GM19324 (cell line): Measurements from ENCODE around the gene ARL3.

Source experiments
- ATAC-seq: cut with Tn5 transposase; IDR thresholded peaks from one replicate; pipeline ENCODE4 v1.9.1; 2021; ENCODE audit warnings: mild to moderate bottlenecking, moderate library complexity; ENCODE audit not compliant: unreplicated experiment, low FRiP score

ARL3 gene

GRCh38 chr10:102654566-102654965, 59.6 kb downstream of the ARL3 start:
- ATAC-seq, result no peak

DNA sequence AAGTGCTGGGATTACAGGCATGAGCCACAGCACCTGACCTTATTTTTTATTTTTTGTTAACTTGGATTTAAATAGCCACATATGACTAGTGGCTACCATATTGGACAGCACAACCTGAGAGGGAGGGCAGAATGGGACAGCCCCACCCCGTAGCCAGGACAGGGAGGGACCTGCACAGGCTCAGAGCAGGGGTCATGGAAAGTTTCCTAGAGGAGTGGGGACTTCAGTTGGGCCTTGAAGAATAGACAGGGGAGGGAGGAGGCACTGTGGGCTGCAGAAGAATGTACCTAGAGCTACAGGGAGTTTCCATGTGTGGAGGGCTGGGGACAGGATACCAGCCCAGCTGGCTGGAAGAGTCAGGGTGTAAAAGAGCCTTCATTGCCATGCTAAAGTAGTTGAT, 61.1 kb downstream of the ARL3 start:
- no peak for ATAC-seq

GRCh38 chr10:102652170-102652916, 61.9 kb downstream of the ARL3 start:
- no peak for ATAC-seq

DNA sequence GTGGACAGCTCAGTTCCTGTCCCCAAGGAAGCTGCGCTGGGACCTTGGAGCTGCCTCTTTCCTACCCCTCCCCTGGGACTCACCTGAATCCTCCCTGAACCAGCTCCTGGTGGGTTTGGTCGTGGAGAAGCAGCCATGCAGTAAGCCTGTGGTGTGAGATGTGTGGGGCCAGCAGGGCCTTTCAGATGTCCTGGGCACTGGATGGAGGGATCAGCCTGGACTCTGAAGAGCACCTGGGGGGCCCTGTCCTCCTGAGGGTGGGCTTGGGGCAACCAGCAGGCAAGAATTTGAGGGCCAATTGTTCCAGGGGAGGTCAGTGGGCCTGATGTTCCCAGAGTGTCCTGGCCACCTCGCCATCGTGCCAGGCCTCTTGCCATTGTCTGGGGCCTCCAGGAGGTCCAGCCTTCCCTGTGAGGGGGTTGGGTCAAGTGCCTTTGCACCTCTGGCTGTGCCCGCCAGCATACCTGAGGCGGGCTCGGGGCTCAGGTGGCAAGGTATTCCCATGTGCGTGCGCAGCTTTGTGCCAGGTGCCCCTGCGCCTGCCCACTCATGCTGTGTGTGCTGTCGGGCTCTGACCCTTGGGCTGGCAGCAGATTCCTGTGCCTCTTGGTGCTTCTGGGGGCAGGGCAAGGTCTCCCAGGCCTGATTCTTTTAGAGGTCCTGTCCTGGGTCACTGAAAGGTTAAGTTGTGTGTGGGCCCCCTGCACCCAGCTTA, 62.6 kb downstream of the ARL3 start:
- ATAC-seq, result no peak

DNA sequence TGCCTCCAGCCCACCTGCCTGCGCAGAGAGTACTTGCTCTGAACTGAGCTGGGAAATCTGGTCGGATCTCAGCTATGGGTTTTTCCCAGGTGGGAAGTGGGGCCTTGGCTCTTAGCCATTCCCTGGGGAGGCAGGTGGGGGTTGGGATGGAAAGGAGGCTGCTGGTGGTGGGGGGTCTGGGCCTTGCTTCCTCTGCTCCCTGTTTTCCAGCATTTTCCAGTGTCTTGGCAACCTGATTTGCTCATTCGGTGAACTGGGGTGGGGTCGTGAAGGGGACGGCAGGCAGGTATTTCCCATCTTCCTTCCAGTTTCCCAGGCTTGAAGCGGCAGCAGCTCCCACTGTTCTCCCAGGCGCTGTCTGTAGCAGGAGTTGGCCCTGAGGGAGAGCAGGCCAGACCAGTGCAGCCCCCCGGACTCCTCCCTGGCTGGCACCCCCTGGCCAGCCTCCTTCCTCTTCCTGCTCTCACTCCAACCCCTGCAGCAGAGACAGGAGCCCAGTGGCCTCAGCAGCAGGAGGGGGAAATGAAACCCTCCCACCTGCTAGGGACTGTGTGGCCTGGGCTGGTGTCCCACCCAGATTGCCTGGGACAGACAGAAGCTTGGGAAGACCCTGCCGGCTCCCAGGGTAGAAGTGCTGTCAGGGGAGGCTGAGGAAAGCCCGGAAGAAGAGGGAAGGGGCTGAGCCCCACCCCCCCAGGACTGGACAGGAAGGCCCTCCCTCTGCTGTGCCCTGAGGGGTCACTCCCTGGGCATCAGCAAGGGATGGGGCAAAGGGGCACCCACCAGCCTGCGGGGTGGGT, 63.3 kb downstream of the ARL3 start:
- ATAC-seq, result no peak

DNA sequence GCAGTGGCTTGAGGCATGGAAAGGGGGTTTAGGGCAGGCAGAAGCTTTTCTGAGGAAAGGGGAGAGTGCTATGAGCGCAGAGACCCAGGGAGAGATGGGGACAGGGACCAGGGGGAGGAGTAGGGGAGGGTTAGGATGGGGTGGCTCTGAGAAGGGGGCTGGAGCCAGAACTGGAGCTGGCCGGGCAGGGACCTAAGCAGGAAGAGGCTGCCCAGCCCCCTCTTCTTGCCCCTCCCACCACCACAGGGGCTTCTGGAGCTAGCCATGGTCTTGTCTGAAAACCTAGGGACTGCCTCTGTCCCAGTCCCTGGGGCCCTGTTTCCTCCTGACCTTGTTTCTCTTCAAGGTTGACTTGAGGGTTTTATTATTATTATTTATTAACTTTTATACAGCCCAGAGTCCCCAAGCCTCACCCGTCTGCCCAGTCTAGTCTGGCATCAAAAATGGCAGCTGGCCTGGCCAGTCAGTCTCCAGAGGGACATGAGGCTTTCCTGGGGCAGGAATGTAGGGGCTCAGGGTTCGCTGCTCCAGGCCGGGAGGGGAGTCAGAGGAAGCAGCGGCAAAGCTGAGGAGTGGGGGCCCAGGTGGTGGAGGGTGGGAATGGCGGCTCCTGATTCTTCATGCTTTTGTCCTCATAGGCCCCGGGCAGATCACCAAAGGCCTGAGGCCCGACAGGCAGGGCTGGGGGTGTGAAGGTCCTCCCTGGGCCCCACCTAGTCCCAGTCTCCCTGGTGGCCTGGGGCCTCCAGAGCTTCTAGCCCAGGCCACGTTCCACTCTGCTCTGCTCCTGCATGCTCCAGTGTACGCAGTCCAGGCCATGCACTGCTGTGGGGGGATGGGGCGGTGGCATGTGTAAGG, 64.2 kb downstream of the ARL3 start:
- ATAC-seq, result no peak

DNA sequence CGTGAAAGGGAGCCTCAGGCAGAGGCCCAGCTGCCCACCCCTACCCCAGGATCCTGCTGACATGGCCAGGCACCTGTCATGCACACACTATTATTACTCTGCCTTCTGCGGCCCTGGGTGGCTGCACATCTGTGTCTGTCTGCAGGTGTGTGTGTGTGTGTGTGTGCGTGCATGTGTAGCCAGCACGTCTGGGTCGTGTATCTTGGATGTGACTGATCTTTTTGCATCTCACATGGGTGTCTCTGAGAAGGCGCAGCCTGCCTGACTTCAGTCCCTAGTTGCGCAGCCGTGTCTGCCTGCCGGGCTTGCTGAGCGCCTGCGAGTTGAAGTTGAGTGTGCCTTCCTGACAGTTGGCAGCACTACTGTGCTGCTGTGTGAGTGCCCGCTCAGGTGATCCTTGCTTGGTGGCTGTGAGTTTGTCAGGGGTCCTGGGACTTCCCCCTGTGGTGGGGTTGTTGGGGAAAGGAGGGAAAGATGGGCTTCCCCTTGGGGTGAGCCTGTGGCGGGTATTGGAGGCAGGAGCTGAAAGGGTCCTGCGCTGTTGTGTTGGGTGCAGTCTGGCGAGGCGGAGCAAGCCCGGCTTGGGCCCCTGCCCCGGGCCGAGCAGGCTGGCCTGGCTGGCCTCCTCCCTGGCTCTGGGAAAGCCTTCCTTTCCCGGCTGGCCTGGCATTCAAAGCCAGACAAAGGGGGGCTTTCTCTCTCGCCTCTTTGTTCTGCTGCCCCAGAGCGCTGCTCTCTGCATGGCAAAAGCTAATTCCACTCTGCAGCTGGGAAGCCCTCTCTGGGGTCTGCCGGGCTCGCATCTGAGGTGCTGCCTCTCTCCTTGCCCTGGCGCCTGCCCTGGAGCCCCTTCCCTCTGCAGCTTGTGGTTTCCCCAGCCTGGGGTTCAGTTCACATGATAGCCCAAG, 65.1 kb downstream of the ARL3 start:
- no peak for ATAC-seq

GRCh38 chr10:102648269-102648888, 65.8 kb downstream of the ARL3 start:
- no peak for ATAC-seq

DNA sequence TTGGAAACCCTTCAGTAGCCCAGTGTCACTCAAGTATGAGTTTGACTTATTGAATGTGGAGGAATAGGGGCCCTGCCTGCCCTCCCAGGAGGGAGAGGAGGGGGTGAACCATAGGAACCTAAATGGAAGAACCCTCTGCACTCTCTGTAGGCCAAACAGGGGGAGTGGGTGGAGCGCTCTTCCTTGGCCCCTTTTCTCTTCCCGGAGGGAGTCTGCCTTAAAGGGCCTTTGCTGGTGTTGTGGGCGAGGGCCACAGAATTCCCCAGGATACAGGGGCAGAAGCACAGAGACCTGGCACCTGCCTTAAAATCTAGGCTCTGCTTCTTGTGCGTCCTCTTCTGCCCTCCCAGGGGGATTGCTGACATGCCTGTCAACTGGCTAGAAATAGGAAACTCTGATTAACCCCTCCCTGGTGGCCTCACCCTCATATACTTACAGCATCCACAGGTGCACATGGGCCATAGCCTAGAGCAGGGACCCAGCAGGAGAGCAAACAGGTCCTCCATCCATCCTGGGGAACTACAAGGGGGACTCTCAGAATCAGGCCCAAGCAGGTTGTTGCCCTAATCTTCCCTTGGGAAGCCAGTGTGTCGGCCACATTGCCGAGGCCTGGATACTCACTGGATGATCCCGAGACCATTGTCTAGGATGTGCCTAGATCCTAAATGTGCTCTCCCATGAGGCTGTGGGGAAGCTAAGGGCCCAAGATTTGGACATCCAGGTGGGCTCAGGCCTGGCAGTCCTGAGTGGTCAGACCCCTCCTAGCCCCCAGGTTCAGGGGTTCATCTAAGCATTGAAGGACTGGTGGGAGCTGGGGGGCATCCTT, 66.5 kb downstream of the ARL3 start:
- no peak for ATAC-seq

DNA sequence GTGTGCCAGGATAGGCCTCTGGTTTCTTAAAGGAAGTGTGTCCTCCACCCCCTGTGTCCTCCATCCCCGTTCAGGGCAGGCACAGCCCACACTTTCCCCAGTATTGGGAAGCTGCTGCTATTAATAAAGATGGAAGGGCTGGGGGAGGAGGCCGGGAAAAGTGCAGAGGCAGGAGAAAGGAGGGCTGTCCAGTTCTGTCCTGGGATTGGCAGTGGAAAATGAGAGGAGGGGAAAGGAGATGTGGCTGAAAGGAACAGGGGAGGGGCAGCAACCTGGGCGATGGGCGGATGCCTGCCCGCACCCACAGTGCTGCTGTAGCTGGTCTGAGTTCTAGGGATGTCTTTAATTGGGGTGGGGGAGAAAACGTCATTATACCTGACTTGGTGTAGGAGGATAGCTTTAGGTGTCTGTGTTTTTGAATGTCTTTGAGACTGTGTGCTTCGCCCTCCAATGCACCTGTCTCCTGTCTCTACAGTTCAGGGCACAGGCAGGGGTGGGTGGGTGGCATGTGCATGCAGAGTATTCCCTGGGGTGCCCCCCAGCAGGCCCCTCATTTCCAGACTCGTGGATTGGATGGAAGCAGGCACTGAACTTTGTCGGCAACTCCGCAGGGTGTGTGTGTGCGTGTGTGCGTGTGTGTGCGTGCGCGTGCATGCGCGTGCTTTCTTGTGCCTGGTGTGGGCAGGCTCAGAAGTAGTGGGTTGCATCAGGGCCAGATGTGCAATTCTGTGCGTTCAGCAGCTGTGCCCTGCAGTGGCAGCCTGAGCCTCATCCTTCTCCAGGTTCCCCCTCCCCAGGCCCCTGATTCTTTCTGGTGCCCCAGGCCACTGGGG, 67.4 kb downstream of the ARL3 start:
- ATAC-seq, result no peak

- ATAC-seq, result no peak
These were observed 68.2 kb downstream of the ARL3 start for GRCh38 chr10:102645741-102646609.

DNA sequence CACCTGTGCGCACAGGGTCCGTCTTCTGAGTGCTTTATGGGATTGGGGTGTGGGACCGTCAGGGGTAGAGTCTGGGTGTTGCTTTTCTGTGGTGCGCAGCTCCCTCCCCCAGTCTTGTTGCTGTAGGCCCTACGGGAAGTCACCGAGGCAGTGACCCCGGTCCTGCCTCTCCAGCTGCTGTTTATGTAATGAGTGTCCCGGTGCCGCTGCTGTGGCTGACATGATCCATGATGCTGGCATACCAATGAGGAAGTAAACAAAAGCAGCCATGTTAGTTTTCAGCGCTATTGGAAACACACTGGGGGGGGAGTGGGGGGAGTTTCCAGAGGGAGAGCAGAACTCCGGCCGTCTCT, 68.8 kb downstream of the ARL3 start:
- ATAC-seq, result no peak

- ATAC-seq, result no peak
These were observed 69.4 kb downstream of the ARL3 start for GRCh38 chr10:102644646-102645387.

- no peak for ATAC-seq
These were observed 70.0 kb downstream of the ARL3 start, which contains the start of gene TRIM8 for GRCh38 chr10:102644066-102644645. Gene TRIM8, plus strand, starts transcription at chr10:102644479. Its CDS starts 139 bp downstream, at chr10:102644618.

GRCh38 chr10:102643336-102644065, 70.7 kb downstream of the ARL3 start:
- no peak for ATAC-seq
